Psoas muscle (tissue), 8 donors: ENCODE data around the gene FOXP1. TPM values are rescaled to one million over a fixed set of nuclear protein-coding genes. Genes with fewer than 3 reads are reported as not detected.

Experiments
- ATAC-seq, 4 donors: fragments of 200-7000 bp; cut with Tn5 transposase; one replicate each; pipeline ENCODE4 v1.9.1; 2020; ENCODE audit warnings: moderate library complexity in 3 of 4, mild to moderate bottlenecking in 2 of 4
- DNase-seq, 2 donors: peaks; one replicate each; pipeline ENCODE4 v3.0.0-alpha.2; 2020
- H3K27ac ChIP-seq: fragments of 200-600 bp; one replicate; pipeline ENCODE4 v1.8.0; 2022
- H3K27me3 ChIP-seq, 3 donors: fragments of 200-600 bp in 1 of 3; one replicate each; pipeline versions ENCODE4 v1.6.1 to v1.8.0; 2013 to 2022; ENCODE audit warnings: low read length in 2 of 3, mild to moderate bottlenecking in 2 of 3, moderate library complexity in 1 of 3; ENCODE audit not compliant: insufficient read depth in 3 of 3
- H3K36me3 ChIP-seq, 2 donors: fragments of 200-600 bp in 1 of 2; one replicate each; pipeline versions ENCODE4 v1.6.1 to v1.8.0; 2013 to 2022; ENCODE audit warnings: low read depth in 1 of 2, mild to moderate bottlenecking in 1 of 2, moderate library complexity in 1 of 2; ENCODE audit not compliant: insufficient read depth in 1 of 2
- H3K4me1 ChIP-seq: fragments of 200-600 bp; one replicate; pipeline ENCODE4 v1.8.0; 2022
- H3K4me3 ChIP-seq: fragments of 200-600 bp; one replicate; pipeline ENCODE4 v1.8.0; 2022; ENCODE audit warnings: mild to moderate bottlenecking
- H3K9me3 ChIP-seq: fragments of 200-600 bp; one replicate; pipeline ENCODE4 v1.8.0; 2022
- CTCF ChIP-seq: fragments of 200-600 bp; IDR thresholded peaks from one replicate; pipeline ENCODE4 v1.8.0; 2022; ENCODE audit warnings: antibody characterized with exemption
- WGBS, 3 donors: extraction: QIAGEN DNeasy Blood & Tissue Kit; methylation state at CpG; one replicate each; pipeline versions ENCODE4 v1.1.6 to v1.1.7; 2013; 5-methylcytosine and 5-hydroxymethylcytosine counted together
- intact Hi-C, 2 donors: fragments of 100-400 bp; cut with DNase I; formaldehyde crosslinking; loops; one replicate each; pipeline versions ENCODE4 v1.11.0 to v1.14.2; 2022
- polyA plus RNA-seq, 3 donors: library from polyadenylated mRNA; stranded (reverse); fragments of 200-250 nt; gene quantifications; one replicate each; pipeline ENCODE4 v1.2.3, GENCODE V29; 2013
- total RNA-seq, 4 donors: library from RNA; stranded (reverse); fragmentation: NEBNext Ultra II Directional in 2 of 4; extraction: Animal tissue kit (Norgen Biotek cat#: 25700) in 2 of 4; gene quantifications; one replicate each; pipeline versions ENCODE4 v1.2.1 to v1.2.4, GENCODE V29; 2021 to 2023
- donor health status: healthy with polysubstance abuse.
- donor health status: DM: no; HTN: no; CAD: no; lungs with moderate emphysema.
- donor health status: Bipolar disorder and iron deficiency.
- donor health status: healthy.
- donor health status: DM: yes; HTN: yes; CAD: no.
- donor health status: DM: no; HTN: no; CAD: no.
- donor health status: DM: no; HTN: no; CAD: no.
- donor health status: DM: yes; HTN: yes; CAD: no.

Gene FOXP1
- total and polyA plus RNA-seq, 7 donors = 2.6 to 26.4 (median 15.4) TPM

- Histone ChIP-seq H3K4me1 (peaks cover 54% of the 10 kb centered on the region), H3K9me3 (no peaks in the 10 kb centered on the region), H3K4me3 (peak overlapping the region; percentile 71), H3K27me3 (no peaks in the 10 kb centered on the region), H3K36me3 (no peaks in the 10 kb centered on the region), H3K27ac (peak overlapping the region; percentile 96)
- ATAC-seq (peak; percentile 46 to 63 (median 56)), DNase-seq (peak; percentile 55 to 70)
- intact Hi-C loops = loop anchor here (5.0 to 10.0 kb wide), 4 partner anchors 57 to 330 kb away; no protein-coding TSS in a partner anchor
- WGBS, 3 donors = 0 to 4% (median 1%) methylated on average over 18 to 46 of the region's 46 CpGs
- TF ChIP-seq CTCF = peak; percentile 17
Observed at GRCh38 chr3:71064291-71064955, 519.1 kb downstream of the FOXP1 start.

GRCh38 chr3:71063773-71064290 is 519.7 kb downstream of the FOXP1 start:
- DNase-seq (peak in 1 of 2 donors; percentile 54), ATAC-seq (peak; percentile 48 to 64 (median 50))
- H3K4me3 ChIP-seq = peak overlapping the region; percentile 71
- H3K36me3 ChIP-seq = no peaks in the 10 kb centered on the region
- peaks cover 59% of the 10 kb centered on the region for H3K4me1 ChIP-seq
- intact Hi-C loops = loop anchor here (2.0 to 10.0 kb wide), 5 partner anchors 57 to 521 kb away; no protein-coding TSS in a partner anchor
- no peaks in the 10 kb centered on the region for H3K27me3 ChIP-seq
- 0 to 7% (median 1%) methylated on average over 13 of the region's 13 CpGs for WGBS, 3 donors
- peak overlapping the region; percentile 96 for H3K27ac ChIP-seq
- no peak for TF ChIP-seq CTCF
- no peaks in the 10 kb centered on the region for H3K9me3 ChIP-seq

- ATAC-seq (peak in 3 of 4 donors; percentile 29 to 51 (median 31)), DNase-seq (no peak)
- H3K4me3 ChIP-seq = peak overlapping the region; percentile 71
- H3K9me3 ChIP-seq = no peaks in the 10 kb centered on the region
- 16 to 23% (median 17%) methylated on average over 6 of the region's 6 CpGs for WGBS, 3 donors
- no peak for TF ChIP-seq CTCF
- peak overlapping the region; percentile 96 for H3K27ac ChIP-seq
- no peaks in the 10 kb centered on the region for H3K27me3 ChIP-seq
- H3K4me1 ChIP-seq = peaks cover 60% of the 10 kb centered on the region
- intact Hi-C loops = loop anchor here (2.0 to 10.0 kb wide), 5 partner anchors 56 to 522 kb away; no protein-coding TSS in a partner anchor
- no peaks in the 10 kb centered on the region for H3K36me3 ChIP-seq
Observed at GRCh38 chr3:71062952-71063772, 520.4 kb downstream of the FOXP1 start.

- no peak for TF ChIP-seq CTCF
- DNase-seq (no peak), ATAC-seq (no peak)
- intact Hi-C loops = loop anchor here (2.0 to 10.0 kb wide), 5 partner anchors 55 to 523 kb away; no protein-coding TSS in a partner anchor
- Histone ChIP-seq H3K9me3 (no peaks in the 10 kb centered on the region), H3K27ac (peak overlapping the region; percentile 96), H3K27me3 (no peaks in the 10 kb centered on the region), H3K36me3 (no peaks in the 10 kb centered on the region), H3K4me1 (peaks cover 67% of the 10 kb centered on the region), H3K4me3 (peak overlapping the region; percentile 71)
- WGBS, 3 donors = 21 to 40% (median 22%) methylated on average over 14 of the region's 14 CpGs
Observed at GRCh38 chr3:71062037-71062932, 521.2 kb downstream of the FOXP1 start.
